ENCODE results near the gene TTC7B.

Gene TTC7B

DNA sequence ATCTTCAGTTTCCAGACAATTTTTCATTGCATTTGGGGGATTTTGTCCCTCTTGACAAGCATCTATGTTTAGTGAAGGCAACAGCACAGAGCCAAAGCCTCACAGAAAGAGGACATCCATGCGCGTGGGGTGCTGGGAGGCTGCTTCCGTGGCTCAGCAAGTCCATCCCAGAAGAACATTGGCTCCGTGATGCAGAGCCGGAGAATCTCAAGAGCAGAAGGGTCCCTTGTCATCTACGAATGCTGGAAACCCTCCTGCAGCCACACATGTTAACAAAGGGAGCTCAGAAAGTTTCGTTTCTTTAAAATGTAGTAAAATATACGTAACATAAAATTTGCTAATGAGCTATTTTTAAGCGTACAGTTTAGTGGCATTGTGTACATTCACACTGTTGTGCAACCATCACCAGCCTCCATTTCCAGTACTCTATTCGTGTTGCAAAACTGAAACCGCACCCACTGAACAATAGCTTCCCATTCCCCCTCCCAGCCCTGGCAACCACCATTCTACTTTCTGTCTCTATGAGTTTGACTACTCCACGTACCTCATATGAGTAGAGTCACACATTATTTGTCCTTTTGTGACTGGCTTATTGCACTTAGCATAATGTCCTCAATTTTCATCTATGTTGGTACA, 185.9 kb downstream of the TTC7B start:
- POLR2A ChIA-PET, result no interaction called here

GRCh38 chr14:90629471-90629870, 186.8 kb downstream of the TTC7B start:
- H3K4me3 ChIP-seq (ENCODE audit: low read depth, low read length), result no peak overlapping the region
- no peak for DNase-seq (ENCODE audit: low read depth, low spot score)
- ChIA-PET CTCF (no interaction called here), POLR2A (interaction anchor here (0.6 kb wide), 1 partner anchor 13 kb away, joined by 5 read pairs; no protein-coding TSS in a partner anchor)
- no peak for TF ChIP-seq CTCF (IDR thresholded peaks at IDR 0.05; ENCODE audit: insufficient read depth, low read length, missing control alignments)

More for the DNA sequence above, 185.9 kb downstream of the TTC7B start:
- DNase-seq (ENCODE audit: low read depth, low spot score), result no peak
- CTCF ChIA-PET, result no interaction called here
- H3K4me3 ChIP-seq (ENCODE audit: low read depth, low read length), result no peak overlapping the region
- no peak for TF ChIP-seq CTCF (IDR thresholded peaks at IDR 0.05; ENCODE audit: insufficient read depth, low read length, missing control alignments)

DNA sequence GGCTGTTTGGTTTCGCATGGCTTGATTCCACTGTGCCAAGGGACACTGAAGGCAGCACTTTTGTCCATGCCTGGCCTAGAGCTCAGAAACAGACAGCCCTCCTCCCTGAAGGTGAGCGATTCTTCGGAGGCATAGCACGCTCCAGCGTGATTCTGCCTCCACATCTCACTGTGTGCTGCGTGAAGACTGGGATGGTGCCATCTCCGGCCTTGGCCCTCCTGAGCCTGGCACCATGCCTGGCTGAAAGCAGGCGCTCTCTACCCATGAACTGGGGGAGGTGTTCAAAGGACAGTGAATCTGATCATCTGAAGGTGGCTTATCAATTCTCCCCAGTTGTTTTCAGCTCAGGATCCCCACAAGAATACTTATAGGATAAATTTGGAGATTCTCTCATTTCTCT, 187.4 kb downstream of the TTC7B start:
- no peak for TF ChIP-seq CTCF (IDR thresholded peaks at IDR 0.05; ENCODE audit: insufficient read depth, low read length, missing control alignments)
- no peak for DNase-seq (ENCODE audit: low read depth, low spot score)
- no peak overlapping the region for H3K4me3 ChIP-seq (ENCODE audit: low read depth, low read length)
- POLR2A ChIA-PET, result interaction anchor here (0.6 kb wide), 1 partner anchor 12 kb away, joined by 5 read pairs; no protein-coding TSS in a partner anchor
- CTCF ChIA-PET, result interaction anchor here (0.5 to 1.1 kb wide), 4 partner anchors 8 to 327 kb away, joined by 3 to 4 read pairs (median 3); no protein-coding TSS in a partner anchor

DNA sequence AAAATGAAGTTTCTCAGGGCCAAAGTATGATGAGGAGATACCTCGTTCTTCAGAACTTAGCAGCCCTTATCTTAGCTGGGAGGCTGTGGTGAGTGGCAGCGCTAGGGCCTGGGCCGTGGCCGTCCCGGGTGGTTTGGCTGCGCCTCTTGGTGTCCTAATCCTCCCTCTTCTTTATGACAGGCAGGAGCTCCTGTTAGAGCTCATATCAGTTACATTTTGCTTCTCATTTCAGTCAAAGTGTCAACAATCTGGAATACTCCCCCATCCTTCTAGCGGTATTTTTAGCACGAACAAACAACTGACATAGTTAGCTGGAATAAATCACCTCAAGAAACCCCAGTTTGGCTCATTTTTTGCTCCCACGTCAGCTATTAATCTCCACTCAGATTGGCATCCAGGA, 188.8 kb downstream of the TTC7B start:
- TF ChIP-seq CTCF (IDR thresholded peaks at IDR 0.05; ENCODE audit: insufficient read depth, low read length, missing control alignments), result no peak
- H3K4me3 ChIP-seq (ENCODE audit: low read depth, low read length), result no peak overlapping the region
- CTCF ChIA-PET, result interaction anchor here (1.0 kb wide), 1 partner anchor 131 kb away, joined by 3 read pairs; no protein-coding TSS in a partner anchor
- DNase-seq (ENCODE audit: low read depth, low spot score), result no peak
- POLR2A ChIA-PET, result no interaction called here

- no peak overlapping the region for H3K4me3 ChIP-seq (ENCODE audit: low read depth, low read length)
- ChIA-PET CTCF (interaction anchor here (1.6 kb wide), 1 partner anchor 12 kb away, joined by 3 read pairs; no protein-coding TSS in a partner anchor), POLR2A (no interaction called here)
- no peak for DNase-seq (ENCODE audit: low read depth, low spot score)
- TF ChIP-seq CTCF (IDR thresholded peaks at IDR 0.05; ENCODE audit: insufficient read depth, low read length, missing control alignments), result no peak
Measured at GRCh38 chr14:90626550-90626949, 189.7 kb downstream of the TTC7B start.

- TF ChIP-seq CTCF (IDR thresholded peaks at IDR 0.05; ENCODE audit: insufficient read depth, low read length, missing control alignments), result no peak
- DNase-seq (ENCODE audit: low read depth, low spot score), result no peak
- CTCF ChIA-PET, result interaction anchor here (1.6 kb wide), 1 partner anchor 10 kb away, joined by 3 read pairs; no protein-coding TSS in a partner anchor
- H3K4me3 ChIP-seq (ENCODE audit: low read depth, low read length), result no peak overlapping the region
- POLR2A ChIA-PET, result no interaction called here
Measured at GRCh38 chr14:90625445-90625844, 190.8 kb downstream of the TTC7B start.
